Activated T-helper 9 cell treated with anti-CD3 and anti-CD28 coated beads, Interleukin-2, amount 50 U/mL, for 16 hours (primary cell): Measurements from ENCODE around the gene SLC66A1.

ENCODE experiments used
- DNase-seq: peaks from one replicate; pipeline ENCODE4 v3.0.0-alpha.2; 2020; ENCODE audit warnings: low read depth

The SLC66A1 gene

DNA sequence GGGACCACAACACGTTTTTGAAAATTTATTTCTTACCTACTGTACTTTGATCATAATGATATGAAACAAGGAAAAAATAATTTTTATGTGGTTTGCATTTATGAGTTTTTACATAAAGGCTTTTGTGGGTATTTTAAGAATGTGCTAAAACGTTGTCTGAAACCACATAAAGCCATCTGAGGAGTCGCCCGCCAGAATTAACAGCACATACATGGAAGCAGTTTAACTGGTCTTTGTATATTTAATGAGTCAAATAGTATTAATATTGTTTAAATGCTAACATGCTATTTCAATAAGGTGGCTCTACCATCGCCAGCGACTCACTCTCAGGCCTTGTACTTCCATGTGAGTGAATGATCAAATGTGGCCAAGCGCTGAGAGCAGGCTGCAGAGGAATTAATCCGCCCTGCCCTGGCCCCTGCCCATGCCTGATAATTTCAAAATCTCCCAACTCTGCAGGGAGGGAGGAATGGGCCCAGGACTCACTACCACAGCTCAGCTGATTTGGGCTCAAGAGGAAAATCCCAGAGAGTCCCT lies 49.6 kb downstream of the SLC66A1 start:
- no peak for DNase-seq

DNA sequence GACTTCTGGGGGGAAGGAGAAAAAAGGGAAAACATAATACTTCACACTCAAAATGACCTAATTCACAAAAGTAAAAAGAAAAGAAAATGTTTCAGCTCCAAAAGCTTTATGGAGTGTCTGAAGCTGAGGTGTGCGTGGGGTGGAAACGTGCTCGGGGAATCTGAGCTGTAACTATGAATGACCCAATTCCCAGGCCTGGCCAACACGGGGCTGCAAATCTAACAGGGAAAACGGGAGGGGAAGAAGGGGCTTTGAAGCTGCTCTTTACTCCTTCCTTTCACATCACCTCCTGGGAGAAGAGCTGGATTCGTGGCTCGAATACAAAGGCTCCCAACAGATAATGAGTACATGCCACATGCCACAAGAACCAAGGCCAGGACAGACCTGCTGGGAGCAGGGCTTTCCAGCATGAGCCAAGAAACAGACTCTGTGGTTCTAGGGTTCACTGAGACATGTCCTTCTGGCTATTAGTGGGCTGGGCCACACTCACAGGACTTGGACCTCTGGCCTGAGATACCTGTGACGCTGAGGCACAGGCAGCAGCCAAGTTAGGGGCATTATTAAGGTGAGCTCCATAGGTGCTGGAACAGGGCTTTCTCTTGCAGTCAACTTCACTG lies 51.5 kb downstream of the SLC66A1 start:
- no peak for DNase-seq

DNA sequence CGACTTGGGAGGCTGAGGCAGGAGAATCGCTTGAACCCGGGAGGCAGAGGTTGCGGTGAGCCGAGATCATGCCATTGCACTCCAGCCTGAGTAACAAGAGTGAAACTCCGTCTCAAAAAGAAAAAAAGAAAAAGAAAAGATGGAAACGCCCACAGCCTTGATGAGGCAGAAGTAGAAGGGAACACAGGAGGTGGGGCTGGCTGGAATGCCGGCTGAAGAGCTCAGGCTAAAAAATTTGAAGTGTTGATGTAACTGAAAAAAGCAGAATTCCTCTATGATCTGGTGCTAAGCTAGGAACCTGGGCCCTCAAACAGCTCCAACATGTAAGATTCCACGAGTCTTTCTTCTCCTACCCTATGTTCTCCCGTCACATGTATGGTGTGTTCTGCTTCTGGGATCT lies 53.6 kb downstream of the SLC66A1 start:
- DNase-seq: no peak

- DNase-seq: no peak
These were observed 54.7 kb downstream of the SLC66A1 start for GRCh38 chr1:19366599-19367536.

- no peak for DNase-seq
These were observed 55.5 kb downstream of the SLC66A1 start for GRCh38 chr1:19367584-19368041.

GRCh38 chr1:19368050-19368449 lies 55.9 kb downstream of the SLC66A1 start:
- DNase-seq: no peak

- no peak for DNase-seq
These were observed 56.8 kb downstream of the SLC66A1 start for GRCh38 chr1:19368964-19369363.

DNA sequence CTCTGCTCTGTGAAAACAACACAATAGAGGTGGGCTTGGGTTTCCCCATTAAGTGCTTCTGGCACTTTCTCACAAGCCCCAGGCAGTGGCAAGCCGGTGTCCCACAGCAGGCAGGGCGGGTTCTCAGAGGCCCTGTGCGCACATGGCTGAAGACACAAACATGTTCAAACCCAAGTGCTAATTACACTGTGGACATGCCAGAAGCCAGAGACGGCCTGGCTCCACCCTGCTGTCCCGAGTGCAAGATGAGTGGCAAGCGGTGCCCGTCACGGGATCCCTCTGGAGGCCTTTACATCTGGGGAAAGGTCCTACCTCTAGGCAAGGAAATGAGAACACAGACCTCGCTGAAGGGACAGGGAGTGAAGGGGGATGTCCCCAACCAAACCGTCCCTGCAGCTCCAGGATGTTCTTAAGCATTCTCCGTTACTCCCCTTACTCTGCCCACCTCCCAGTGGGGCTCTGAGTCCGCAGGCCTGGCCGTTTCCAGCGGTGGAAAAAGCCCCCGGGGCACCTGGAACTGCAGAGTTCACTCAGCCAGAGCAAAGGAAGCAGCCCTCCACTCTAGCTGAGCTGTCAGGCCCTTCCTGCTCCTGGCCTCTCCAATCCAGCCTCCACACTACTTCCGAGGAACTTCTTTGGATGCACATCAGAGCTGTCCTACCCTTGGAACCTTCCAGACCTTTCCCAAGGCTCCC lies 57.4 kb downstream of the SLC66A1 start:
- no peak for DNase-seq

- DNase-seq: no peak
These were observed 58.5 kb downstream of the SLC66A1 start for GRCh38 chr1:19370453-19371170.

DNA sequence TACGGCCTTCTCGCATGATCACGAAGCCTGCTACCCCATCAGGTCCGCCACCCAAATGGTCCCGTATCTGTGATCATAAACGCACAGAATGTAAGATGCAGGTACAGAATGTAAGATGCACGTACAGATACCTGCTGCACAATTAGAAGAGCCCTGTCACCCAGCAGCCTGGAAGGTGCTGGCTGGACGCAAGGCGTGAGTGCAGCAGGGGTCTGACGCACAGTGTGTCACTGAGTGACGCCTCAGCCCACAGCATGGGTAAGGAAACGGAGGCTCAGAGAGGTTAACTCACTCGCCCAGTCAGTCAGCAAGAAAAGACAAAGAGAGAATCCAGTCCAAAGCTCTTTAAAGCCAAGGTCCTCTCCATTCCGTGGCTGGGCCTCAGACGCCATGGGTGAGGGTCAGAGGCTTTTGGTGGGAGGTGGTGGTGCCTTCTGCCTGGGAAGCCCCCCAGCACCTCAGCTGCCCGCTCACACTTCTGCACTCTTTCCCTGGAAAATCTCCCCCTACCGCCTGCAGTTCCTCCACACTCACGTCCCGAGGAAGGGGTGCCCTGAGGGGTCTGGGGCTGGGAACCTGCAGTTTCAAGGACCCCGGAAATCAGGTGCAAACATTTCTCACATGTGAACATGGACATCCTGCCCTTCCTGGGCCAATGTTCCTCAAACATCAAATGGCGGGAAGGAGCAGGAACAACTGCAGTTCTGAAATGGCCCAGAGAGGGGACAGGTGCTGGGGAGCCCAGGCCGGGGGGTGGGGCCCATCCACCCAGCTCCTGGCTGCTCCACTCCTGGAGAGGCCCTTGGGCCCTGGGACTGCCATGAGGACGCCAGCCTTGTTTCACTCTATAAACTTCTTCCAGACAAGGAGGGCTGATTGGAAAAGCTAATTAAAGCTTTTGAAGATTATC lies 59.4 kb downstream of the SLC66A1 start:
- no peak for DNase-seq

DNA sequence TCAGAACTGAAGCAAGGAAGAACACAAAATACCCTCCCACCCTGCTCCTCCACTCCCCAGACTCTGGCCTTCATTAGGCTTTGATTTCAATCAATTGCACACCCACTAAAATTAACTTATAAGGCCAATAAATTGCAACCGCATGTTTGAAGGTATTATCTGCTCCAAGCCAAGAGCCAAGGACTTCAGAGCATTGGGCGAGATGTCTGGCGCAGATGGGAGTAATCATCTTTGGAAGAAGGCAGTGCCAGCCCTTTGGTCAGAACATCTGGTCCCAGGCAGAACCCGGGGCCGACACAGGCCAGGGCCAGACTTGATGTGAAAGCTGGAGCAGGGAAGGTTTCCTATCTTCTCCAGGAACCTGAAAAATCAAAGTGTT lies 60.0 kb downstream of the SLC66A1 start:
- DNase-seq: no peak

DNA sequence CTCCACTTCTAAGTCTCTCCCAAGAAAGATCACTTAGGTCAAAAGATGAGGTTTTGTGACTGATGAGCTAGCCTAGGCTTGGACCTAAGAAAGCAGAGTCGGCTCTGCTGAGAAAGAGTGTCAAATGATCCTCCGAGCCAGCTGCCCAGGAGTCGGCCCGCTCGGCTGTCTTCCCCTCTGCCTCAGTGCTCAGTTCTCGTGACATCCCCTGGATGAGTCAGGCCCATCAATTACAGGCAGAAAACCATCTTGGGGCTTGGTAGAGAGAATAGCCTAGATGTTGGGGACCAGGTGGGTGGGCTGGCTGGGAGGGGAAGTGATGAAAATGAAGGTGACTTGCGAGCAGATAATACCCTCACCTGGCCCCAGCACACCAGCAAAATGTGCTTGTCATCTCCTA lies 60.5 kb downstream of the SLC66A1 start:
- DNase-seq: no peak

DNA sequence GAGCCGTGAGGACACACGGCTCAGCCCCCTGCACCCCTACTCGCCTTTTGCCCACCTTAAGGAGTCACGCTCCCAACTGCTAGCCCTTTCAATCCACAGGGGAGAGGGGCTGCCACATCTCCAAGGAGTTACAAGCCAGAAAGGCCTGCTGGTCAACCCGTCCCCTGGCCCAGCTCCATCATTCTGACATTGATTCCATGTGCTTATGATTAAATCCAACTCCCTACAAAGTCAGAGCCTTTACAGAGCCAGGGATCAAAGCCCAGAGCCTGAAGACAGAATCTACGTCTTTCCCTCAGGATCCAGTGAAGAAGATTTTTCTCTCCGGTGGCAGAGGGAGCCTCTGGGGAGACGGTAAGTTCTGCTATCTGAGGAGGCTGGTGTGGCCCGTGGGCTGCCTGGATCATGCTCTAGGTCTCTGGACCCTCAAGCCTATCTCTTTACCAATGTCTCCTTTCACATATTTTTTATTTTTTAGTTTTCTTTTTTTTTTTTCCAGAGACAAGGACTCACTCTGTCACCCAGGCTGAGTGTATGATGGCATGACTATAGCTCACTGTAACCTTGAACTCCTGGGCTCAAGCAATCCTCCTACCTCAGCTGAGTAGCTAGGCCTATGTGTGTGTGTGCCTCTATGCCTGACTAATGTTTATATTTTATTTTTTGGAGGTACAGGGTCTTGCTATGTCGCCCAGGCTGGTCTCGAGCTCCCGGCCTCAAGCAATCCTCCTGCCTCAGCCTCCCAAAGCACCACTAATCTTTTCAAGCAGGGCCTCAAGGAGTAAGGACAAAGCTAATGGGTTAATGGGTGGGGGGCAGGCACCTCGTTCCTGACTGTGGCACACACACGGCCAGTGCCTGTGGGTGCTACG lies 61.3 kb downstream of the SLC66A1 start:
- no peak for DNase-seq

- no peak for DNase-seq
These were observed 62.1 kb downstream of the SLC66A1 start for GRCh38 chr1:19374083-19374801.

GRCh38 chr1:19374926-19375325 lies 62.8 kb downstream of the SLC66A1 start:
- DNase-seq: no peak

- DNase-seq: no peak
These were observed 63.7 kb downstream of the SLC66A1 start for GRCh38 chr1:19375631-19376400.

DNA sequence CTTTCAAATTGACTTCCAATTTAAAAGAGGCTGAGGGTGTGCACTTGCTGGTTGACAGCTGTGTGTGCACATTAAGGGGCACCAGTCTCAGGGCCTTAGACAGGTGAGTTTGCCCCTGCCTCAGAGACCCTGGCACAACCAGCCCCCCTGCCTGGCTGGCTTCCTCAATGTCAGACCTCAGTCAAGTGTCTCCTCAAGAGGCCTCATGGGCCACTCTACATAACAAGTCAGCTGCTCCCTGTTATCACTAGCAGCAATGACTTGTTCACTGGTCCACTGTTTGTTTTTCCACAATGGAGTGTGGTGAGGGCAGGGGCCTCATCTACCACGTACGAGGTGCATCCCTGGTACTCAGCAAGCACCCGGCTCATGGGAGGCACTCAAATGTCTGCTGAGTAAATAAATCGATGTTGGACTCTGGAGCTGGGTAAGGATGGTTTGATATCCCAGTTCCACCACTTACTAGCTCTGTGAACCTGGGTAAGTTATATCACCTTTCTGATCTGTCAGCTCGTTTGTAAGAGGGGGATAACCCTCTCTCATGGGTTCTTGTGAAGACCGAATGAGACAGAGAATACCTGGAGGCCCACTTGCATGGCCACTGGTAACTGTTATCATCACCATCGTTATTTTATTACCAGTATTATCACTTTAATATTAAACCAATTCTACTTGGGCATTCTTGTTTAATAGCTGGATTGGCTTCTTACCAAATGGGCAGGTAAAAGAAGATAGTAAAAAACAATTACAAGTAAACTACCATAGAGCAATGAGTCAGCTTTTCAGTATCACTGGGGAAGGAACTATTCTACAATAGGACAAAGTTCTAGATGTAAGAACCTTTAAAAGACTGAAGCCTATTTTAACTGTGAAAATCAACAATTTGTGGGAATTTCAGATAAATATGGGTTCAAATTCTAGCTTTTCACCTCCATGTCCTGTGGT lies 64.6 kb downstream of the SLC66A1 start:
- no peak for DNase-seq
